GM12878 (cell line): ENCODE measurements around the gene PLBD1.

Experiments used
- NFYA ChIP-seq: IDR thresholded peaks from 2 replicates; pipeline ENCODE4 v1.6.1; 2011; ENCODE audit warnings: low read depth, mild to moderate bottlenecking, low read length, improper control_type of control experiment, borderline replicate concordance
- NRF1 ChIP-seq: conservative IDR thresholded peaks from 2 replicates; pipeline ENCODE4 v1.6.1; 2011; ENCODE audit warnings: mild to moderate bottlenecking, low read depth, low read length, improper control_type of control experiment
- POLR2AphosphoS5 ChIP-seq: IDR thresholded peaks from 2 replicates; pipeline ENCODE4 v1.6.1; 2011; ENCODE audit warnings: mild to moderate bottlenecking, low read length, inconsistent platforms
- YY1 ChIP-seq: IDR thresholded peaks from 2 replicates; pipeline ENCODE4 v1.6.1; 2011; ENCODE audit warnings: low read depth, mild to moderate bottlenecking, low read length
- TF ChIP-seq, protein P1 (sequence below), 3 experiments: IDR thresholded peaks in 2 of 3; conservative IDR thresholded peaks in 1 of 3; 2 replicates each; pipeline ENCODE4 v1.5.1; 2011; ENCODE audit warnings: low read depth in 3 of 3, low read length in 3 of 3, mild to moderate bottlenecking in 3 of 3, control low read depth in 2 of 3, moderate library complexity in 2 of 3, inconsistent platforms in 1 of 3, mixed read lengths in 1 of 3; ENCODE audit not compliant: control insufficient read depth in 2 of 3, insufficient read depth in 1 of 3; ENCODE audit errors: extremely low read depth in 1 of 3

DNA sequence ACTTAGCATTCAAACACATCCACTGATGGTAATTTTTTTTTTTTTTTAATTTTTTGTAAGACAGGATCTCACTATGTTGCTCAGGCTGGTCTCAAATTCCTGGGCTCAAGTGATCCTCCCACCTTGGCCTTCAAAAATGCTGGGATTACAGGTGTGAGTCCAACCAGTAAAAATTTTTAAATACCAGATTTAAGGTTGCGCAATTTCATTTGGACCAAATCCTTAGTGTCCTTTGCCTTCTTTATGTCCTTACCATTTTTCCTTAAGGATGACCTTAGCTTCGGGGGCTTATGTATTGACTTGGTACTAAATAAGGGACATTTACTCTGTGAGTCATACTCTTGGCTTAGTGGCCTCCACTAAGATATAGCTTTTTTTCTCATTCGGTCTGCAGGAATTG lies 4.1 kb upstream of the PLBD1 start:
- TF ChIP-seq POLR2AphosphoS5 (no peak), NFYA (no peak), NRF1 (no peak), YY1 (no peak)
- TF ChIP-seq, protein P1, sequence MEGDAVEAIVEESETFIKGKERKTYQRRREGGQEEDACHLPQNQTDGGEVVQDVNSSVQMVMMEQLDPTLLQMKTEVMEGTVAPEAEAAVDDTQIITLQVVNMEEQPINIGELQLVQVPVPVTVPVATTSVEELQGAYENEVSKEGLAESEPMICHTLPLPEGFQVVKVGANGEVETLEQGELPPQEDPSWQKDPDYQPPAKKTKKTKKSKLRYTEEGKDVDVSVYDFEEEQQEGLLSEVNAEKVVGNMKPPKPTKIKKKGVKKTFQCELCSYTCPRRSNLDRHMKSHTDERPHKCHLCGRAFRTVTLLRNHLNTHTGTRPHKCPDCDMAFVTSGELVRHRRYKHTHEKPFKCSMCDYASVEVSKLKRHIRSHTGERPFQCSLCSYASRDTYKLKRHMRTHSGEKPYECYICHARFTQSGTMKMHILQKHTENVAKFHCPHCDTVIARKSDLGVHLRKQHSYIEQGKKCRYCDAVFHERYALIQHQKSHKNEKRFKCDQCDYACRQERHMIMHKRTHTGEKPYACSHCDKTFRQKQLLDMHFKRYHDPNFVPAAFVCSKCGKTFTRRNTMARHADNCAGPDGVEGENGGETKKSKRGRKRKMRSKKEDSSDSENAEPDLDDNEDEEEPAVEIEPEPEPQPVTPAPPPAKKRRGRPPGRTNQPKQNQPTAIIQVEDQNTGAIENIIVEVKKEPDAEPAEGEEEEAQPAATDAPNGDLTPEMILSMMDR (IDR thresholded peaks at IDR 0.05 in 2 of 3, conservative IDR thresholded peaks at IDR 0.05 in 1 of 3; ENCODE audit: control insufficient read depth in 2 of 3, extremely low read depth in 1 of 3, insufficient read depth in 1 of 3, low read depth in 3 of 3, low read length in 3 of 3) = no peak
